GM21390 (cell line): ENCODE measurements around the gene ABCB1.
"Not testable (repeated sequence)": the region's sequence is repeated elsewhere in the genome, so short reads cannot be mapped to it uniquely, and the experiment has no call there.

Experiments
- ATAC-seq: cut with Tn5 transposase; IDR thresholded peaks from one replicate; pipeline ENCODE4 v1.9.1; 2021; ENCODE audit not compliant: unreplicated experiment

ABCB1 gene

DNA sequence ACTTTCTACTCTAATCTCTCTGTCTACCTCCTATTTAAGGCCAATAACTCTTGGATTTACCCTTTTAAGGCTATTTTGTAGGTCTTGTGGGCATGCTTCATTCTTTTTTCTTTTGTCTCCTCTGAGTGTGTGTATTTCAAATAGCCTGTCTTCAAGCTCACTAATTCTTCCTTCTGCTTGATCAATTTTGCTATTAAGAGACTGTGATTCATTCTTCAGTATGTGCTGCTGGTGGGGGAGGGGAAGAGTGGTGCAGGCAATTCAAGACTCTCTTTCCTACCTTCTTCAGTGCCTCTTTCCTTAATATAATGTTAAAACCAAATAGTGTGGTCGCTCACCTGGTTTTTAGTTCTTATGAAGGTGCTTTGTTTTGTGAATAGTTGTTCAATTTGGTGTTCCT, 20.0 kb downstream of the ABCB1 start:
- no peak for ATAC-seq

DNA sequence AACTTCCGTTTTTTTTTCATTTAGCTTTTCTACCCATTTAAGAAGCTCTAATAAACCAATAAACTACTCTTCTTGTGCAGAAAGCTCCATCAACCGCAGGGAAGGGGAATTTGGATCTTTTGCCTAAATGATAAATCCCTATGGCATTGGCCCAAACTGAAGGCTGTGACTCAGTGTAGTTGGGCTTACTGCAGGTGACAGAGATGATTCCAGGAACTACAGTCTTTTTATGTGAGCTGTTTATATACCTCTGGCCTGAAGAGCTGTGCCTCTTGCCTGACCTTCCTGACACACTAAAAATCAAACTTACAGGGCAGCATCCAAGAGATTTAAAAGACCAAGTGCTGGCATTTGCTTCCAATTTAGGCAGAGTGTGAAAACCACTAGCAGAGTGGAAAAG, 25.2 kb downstream of the ABCB1 start:
- no peak for ATAC-seq

GRCh38 chr7:87574630-87575029, 26.1 kb downstream of the ABCB1 start:
- ATAC-seq: no peak

DNA sequence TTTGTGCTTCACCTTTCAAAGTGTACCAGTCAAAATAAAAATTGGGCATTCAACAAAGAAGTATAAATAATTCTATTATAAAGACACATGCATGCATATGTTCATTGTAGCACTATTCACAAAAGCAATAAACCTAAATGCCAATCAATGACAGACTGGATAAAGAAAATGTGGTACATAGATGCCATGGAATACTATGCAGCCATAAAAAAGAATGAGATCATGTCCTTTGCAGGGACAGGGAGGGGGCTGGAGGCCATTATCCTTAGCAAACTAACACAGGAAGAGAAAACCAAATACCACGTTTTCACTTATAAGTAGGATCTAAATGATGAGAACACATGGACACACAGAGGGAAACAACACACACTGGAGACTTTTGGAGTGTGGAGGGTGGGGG, 28.2 kb downstream of the ABCB1 start:
- not testable (repeated sequence) for ATAC-seq

DNA sequence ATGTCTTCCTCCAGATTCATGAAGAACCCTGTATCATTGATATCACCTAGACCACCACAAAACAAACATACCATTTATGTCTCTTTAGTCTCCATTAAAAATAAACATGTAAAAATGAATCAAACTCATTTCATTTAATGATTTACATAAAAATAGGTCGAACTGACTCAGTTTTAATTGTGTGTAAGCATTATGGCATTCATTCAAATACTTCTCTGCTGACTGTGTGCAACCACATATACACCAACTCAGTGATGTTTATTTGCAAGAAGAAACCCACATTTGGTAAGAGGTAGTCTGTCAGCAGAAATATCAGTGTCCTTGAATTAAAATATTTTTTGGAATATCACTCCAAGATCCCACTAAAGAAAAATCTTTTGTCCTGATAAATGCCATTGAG, 30.5 kb downstream of the ABCB1 start:
- no peak for ATAC-seq

DNA sequence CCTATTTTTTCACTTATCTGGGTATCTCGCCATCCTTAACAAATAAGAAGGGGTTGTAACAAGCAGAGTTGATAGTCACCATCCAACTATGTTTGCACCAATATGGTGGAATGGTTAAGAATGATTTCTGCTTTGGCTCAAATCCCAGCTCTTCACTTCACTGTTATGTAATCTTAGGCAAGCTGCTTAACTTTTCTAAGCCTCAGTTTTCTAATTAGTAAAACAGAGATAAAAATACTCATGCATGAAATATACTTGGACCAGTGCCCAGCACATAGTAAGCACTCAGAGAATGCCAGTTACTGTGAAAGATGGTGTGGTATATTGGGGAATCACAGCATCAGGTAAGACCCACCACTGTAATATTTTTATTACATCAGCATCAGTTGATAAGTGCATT, 33.6 kb downstream of the ABCB1 start:
- no peak for ATAC-seq

DNA sequence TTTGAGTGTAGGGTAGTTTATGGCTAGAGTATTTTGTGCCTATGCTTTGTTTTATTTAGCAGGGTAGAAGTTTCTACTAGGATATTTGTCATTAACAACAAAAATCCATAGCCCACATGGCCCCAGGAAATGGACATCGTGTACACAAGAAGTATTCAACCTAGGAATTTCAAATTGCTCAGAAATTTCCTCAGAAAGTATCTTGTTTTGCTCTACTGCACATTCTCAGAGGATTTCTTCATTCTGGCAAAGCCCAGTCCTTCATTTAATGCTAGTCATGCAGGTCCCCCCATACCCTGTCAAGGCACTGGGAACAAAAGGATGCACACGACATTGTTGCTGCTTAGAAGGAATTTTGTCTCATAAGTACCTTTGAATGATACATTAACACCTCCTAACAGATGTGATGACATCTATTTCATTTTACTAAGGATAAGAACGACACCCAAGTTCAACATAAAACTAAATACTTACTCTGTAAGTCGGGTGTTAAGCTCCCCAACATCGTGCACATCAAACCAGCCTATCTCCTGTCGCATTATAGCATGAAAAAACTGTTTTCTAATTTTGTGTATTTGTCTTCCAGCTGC, 34.3 kb downstream of the ABCB1 start:
- ATAC-seq: no peak

- no peak for ATAC-seq
These were observed 34.8 kb downstream of the ABCB1 start for GRCh38 chr7:87565877-87566276.

DNA sequence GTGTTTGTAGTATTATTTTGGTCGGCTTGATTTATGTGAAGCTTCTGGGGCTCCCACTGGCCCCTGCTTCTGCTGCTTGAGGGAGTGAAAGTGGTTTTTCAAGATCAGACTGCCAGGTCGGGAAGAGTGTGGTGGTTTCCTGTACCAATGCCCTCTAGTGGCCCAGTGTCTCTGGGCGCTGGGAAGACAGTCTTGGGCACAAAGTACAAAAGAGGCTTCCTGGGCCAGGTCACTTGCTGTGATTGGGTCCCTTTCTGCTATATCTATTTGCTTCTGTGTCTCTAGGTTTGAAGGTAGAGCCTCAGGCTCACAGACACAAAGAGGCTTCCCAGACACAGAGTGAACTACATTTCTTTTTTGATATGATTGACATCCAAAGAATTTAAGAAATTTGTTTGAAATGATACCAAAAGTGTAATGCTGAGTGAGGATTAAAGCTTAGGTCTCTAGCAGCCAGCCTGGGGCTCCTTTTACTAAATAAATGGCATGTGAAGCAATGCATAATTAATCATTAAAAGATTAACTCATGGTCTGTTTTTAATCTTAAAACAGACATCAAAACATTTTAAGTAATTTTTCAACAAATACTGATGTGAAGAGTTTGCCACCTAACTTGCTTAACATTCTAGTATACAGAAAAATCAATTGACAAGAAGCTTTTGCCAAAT, 36.3 kb downstream of the ABCB1 start:
- peak; percentile 96 for ATAC-seq

GRCh38 chr7:87561702-87562101, 39.0 kb downstream of the ABCB1 start:
- ATAC-seq: no peak

DNA sequence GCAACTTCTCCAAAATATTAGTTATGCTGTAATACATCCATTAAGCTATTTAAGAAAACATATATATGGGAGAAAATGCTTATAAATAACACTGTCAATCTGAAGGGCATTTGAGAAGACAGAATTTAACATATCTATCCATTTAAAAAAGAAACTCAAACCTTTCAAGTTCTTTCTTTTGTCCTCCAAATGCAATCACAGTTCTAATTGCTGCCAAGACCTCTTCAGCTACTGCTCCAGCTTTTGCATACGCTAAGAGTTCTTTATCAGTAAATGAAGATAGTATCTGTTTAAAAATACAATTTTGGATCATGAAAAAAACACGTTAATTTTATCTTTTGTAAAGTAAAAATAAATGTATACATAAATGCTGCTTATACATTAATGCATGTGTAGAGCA, 39.6 kb downstream of the ABCB1 start:
- ATAC-seq: no peak

- ATAC-seq: no peak
These were observed 48.3 kb downstream of the ABCB1 start for GRCh38 chr7:87552351-87552900.

DNA sequence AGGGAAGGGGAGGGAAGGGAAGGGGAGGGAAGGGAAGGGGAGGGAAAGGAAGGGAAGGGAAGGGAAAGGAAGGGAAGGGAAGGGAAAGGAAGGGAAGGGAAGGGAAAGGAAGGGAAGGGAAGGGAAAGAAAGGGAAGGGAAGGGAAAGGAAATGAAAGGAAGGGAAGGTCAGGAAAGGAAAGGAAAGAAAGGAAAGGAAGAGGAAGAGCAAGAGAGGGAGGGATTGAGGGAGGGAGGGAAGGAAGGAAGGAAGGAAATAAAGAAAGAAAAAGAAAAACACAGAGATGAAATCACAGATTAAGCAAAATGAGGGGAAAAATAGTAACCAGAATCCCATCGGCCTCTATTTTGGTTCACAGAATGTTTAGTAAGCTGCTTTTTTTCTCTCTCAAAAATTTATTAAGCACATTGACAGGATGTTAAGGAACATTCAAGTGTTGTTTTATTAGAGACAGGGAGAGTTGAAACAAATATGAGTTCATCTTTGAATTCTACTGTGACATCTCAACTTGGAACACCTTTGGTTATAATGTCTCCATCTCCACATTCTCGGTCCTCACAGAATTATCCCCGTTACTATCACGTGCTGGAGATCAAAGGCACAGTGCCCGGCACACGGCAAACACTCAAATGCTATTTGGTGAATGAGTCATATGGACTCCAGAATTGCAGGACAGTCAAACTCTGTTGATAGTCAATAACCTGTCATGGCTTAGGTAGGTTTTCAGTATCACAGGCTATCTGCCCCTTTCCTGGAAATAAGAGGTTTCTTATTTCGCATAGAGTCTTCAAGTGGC, 52.4 kb downstream of the ABCB1 start:
- no peak for ATAC-seq

- ATAC-seq: no peak
These were observed 54.9 kb downstream of the ABCB1 start for GRCh38 chr7:87545760-87546159.

- peak; percentile 77 for ATAC-seq
These were observed 57.1 kb downstream of the ABCB1 start for GRCh38 chr7:87543623-87544022.

- no peak for ATAC-seq
These were observed 59.0 kb downstream of the ABCB1 start for GRCh38 chr7:87541648-87542047.

DNA sequence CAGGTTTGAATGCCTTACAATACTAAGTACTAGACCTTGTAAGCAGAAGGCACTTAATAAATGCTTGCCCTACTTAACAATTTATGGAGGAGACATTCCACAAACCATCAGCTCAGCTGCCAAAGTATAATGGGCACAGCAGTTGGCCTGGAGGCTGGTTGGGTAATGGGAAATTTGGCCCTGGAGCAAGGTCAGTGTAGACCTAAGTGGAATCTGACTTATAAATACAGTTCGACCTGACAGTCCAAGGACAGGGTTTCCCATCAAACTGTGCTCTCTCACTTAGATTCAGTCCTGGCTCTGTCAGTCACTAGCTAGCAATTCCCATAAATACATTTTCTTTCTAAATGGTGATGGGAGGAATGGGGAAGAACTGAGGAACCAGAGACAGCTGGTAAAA, 62.6 kb downstream of the ABCB1 start:
- ATAC-seq: no peak

- ATAC-seq: no peak
These were observed 66.6 kb downstream of the ABCB1 start for GRCh38 chr7:87534072-87534471.

GRCh38 chr7:87530126-87530525, 70.6 kb downstream of the ABCB1 start:
- no peak for ATAC-seq

GRCh38 chr7:87528730-87529129, 72.0 kb downstream of the ABCB1 start:
- ATAC-seq: no peak

DNA sequence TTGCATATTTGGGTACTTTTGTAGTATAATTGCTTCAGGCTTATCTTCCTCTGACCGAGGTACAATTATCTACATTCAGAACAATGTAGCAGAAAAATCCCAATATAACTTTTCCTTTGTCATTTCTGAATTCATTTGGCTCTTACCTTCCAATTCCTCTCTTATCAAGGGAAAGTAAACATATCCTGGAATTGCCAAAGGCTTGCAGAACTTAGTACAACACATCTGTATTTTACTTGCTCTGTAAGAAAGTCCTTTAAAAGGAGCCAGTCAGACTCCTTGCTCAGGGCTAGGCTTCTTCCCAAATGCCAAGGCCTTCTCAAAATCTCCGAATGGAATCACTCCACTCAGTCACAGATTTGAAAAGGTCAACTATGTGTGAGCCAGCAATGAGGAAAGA, 81.9 kb downstream of the ABCB1 start:
- ATAC-seq: no peak

GRCh38 chr7:87517891-87518290, 82.8 kb downstream of the ABCB1 start:
- no peak for ATAC-seq
